HepG2 (cell line): ENCODE measurements around the gene RMI2. TPM values are rescaled to one million over a fixed set of nuclear protein-coding genes. Genes with fewer than 3 reads are reported as not detected.
A peak's percentile ranks its signal among the peaks of the same experiment; 100 is the strongest.

Experiments used
- CREB1 ChIP-seq, 2 experiments: fragments of 450-650 bp in 1 of 2; IDR thresholded peaks; 2 replicates each; pipeline ENCODE4 v1.6.1; 2016 to 2017; ENCODE audit warnings: control low read depth in 1 of 2, mild to moderate bottlenecking in 1 of 2, missing compliant biosample characterization in 1 of 2, missing genetic modification characterization in 1 of 2
- EZH2 ChIP-seq: conservative IDR thresholded peaks from 2 replicates; pipeline ENCODE4 v1.6.1; 2012; ENCODE audit warnings: mild to moderate bottlenecking, low read depth, low read length, moderate library complexity
- HOXA7 ChIP-seq: sonication (generic); formaldehyde crosslinking; IDR thresholded peaks from 2 replicates; pipeline ENCODE4 v1.8.1; 2022; ENCODE audit warnings: mild to moderate bottlenecking, missing genetic modification reagents, moderate library complexity
- NR2C2 ChIP-seq: sonication (generic); formaldehyde crosslinking; IDR thresholded peaks from 2 replicates; pipeline ENCODE4 v1.4.0; 2020; ENCODE audit warnings: missing genetic modification reagents, mild to moderate bottlenecking, moderate library complexity, borderline replicate concordance
- NRL ChIP-seq: sonication (generic); formaldehyde crosslinking; IDR thresholded peaks from 2 replicates; pipeline ENCODE4 v1.5.0; 2020; ENCODE audit warnings: missing genetic modification reagents, mild to moderate bottlenecking, moderate library complexity, borderline replicate concordance
- PAF1 ChIP-seq: IDR thresholded peaks from 2 replicates; pipeline ENCODE4 v1.6.1; 2016; ENCODE audit warnings: missing genetic modification reagents, missing compliant biosample characterization
- PPARG ChIP-seq: conservative IDR thresholded peaks from 2 replicates; pipeline ENCODE4 v1.6.1; 2016; ENCODE audit warnings: missing biosample characterization, missing genetic modification reagents
- ZFP36 ChIP-seq: fragments of 150-350 bp; IDR thresholded peaks from 2 replicates; pipeline ENCODE4 v1.6.1; 2018; ENCODE audit warnings: borderline replicate concordance, low read length, low read depth; ENCODE audit not compliant: partially characterized antibody
- ZFP82 ChIP-seq: sonication (generic); formaldehyde crosslinking; IDR thresholded peaks from 2 replicates; pipeline ENCODE4 v1.5.1; 2020; ENCODE audit warnings: mild to moderate bottlenecking, missing genetic modification reagents, borderline replicate concordance
- ZFY ChIP-seq: sonication (generic); formaldehyde crosslinking; IDR thresholded peaks from 2 replicates; pipeline ENCODE4 v1.4.0; 2020; ENCODE audit warnings: missing genetic modification reagents
- ZNF10 ChIP-seq: sonication (generic); formaldehyde crosslinking; IDR thresholded peaks from 2 replicates; pipeline ENCODE4 v1.4.0; 2020; ENCODE audit warnings: mild to moderate bottlenecking, low read depth, missing genetic modification reagents, borderline replicate concordance
- ZNF17 ChIP-seq: sonication (generic); formaldehyde crosslinking; IDR thresholded peaks from 2 replicates; pipeline ENCODE4 v1.5.0; 2020; ENCODE audit warnings: mild to moderate bottlenecking, missing genetic modification reagents
- ZNF33A ChIP-seq: sonication (generic); formaldehyde crosslinking; IDR thresholded peaks from 2 replicates; pipeline ENCODE4 v1.5.1; 2020; ENCODE audit warnings: missing genetic modification reagents, mild to moderate bottlenecking, moderate library complexity, borderline replicate concordance
- ZNF780A ChIP-seq: sonication (generic); formaldehyde crosslinking; IDR thresholded peaks from 2 replicates; pipeline ENCODE4 v1.8.0; 2022; ENCODE audit warnings: mild to moderate bottlenecking, missing genetic modification reagents, moderate library complexity
- polyA plus RNA-seq, 8 experiments: library from polyadenylated mRNA; depleted of rRNA in 3 of 8; stranded (reverse) in 7 of 8; unstranded in 1 of 8; fragments of >200 nt; fragmentation: Illumina TruSeq in 4 of 8; extraction: Trizol in 4 of 8; gene quantifications; 2 replicates each; pipeline versions ENCODE4 v1.2.1 to v1.2.3, GENCODE V29; 2011 to 2016; ENCODE audit warnings: low read depth in 4 of 8, missing spikeins in 1 of 8, mixed read lengths in 1 of 8; ENCODE audit not compliant: insufficient read depth in 1 of 8
- total RNA-seq, 5 experiments: library from RNA; depleted of rRNA; stranded (reverse); fragments of >200 nt; fragmentation: Illumina TruSeq; extraction: Trizol; gene quantifications; 2 replicates each; pipeline ENCODE4 v1.2.3, GENCODE V29; 2016; ENCODE audit warnings: low read depth in 1 of 5
- TF ChIP-seq, protein P1 (sequence below): IDR thresholded peaks from 2 replicates; pipeline ENCODE4 v1.6.1; 2016
- TF ChIP-seq, protein P2 (sequence below), 2 experiments: sonication (generic) in 1 of 2; formaldehyde crosslinking in 1 of 2; IDR thresholded peaks; 2 replicates each; pipeline versions ENCODE4 v1.4.0 to v1.6.1; 2016 to 2020; ENCODE audit warnings: borderline replicate concordance in 1 of 2, low read depth in 1 of 2, mild to moderate bottlenecking in 1 of 2, missing genetic modification reagents in 1 of 2
- TF ChIP-seq, protein P3 (sequence below): sonication (generic); formaldehyde crosslinking; IDR thresholded peaks from 2 replicates; pipeline ENCODE4 v1.4.0; 2020; ENCODE audit warnings: missing genetic modification reagents, borderline replicate concordance
- TF ChIP-seq, protein P4 (sequence below): sonication (generic); formaldehyde crosslinking; IDR thresholded peaks from 2 replicates; pipeline ENCODE4 v1.4.0; 2020; ENCODE audit warnings: mild to moderate bottlenecking, missing genetic modification reagents

Gene RMI2
- total and polyA plus RNA-seq, 2 of the 13 experiments (the other 11 are each of a cell fraction or from before 2014, with no cell fraction given) = 24.5 to 55.7 TPM

DNA sequence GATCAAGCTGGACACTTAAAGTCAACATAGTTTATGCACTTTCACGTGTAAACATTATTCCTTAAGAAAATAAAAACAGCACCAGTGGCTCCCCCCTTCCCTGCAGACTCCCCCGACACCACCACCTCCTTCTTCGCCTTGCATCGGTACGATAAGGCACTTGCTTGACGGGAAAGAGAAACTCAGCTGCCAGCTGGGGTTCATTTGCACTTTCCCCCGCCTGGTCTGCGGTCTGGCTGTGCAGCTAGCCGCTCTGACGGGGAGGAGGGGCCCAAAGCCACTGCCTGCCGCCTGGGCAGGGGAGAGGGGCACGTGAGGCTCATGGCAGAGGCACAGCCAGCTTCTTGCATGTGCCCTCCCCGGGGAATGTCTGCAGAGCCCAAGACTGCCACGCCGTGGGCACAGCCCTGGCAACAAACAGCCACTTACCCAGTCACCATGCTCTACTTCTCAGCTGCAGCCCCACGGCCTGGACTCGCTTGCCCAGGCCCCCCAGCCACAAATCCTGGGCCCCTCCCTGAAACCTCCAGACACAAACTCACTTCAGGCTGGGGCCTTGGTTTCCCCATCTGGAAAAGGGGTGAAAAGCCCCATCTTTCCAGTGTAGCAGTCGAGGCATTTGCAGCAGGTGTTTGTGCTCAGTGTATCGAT, 47.6 kb upstream of the RMI2 start (continued):
- TF ChIP-seq, protein P1, sequence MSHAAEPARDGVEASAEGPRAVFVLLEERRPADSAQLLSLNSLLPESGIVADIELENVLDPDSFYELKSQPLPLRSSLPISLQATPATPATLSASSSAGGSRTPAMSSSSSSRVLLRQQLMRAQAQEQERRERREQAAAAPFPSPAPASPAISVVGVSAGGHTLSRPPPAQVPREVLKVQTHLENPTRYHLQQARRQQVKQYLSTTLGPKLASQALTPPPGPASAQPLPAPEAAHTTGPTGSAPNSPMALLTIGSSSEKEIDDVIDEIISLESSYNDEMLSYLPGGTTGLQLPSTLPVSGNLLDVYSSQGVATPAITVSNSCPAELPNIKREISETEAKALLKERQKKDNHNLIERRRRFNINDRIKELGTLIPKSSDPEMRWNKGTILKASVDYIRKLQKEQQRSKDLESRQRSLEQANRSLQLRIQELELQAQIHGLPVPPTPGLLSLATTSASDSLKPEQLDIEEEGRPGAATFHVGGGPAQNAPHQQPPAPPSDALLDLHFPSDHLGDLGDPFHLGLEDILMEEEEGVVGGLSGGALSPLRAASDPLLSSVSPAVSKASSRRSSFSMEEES = peak; percentile 74
- TF ChIP-seq ZNF10 (CRISPR knock-in tag) (no peak), ZFP36 (no peak), ZNF33A (CRISPR knock-in tag) (no peak), ZNF780A (CRISPR knock-in tag) (no peak), NRL (peak; percentile 96), CREB1 (IDR thresholded peaks at IDR 0.05) (no peak), CREB1 (CRISPR knock-in tag; IDR thresholded peaks at IDR 0.05) (no peak), HOXA7 (CRISPR knock-in tag) (no peak), PAF1 (CRISPR knock-in tag) (no peak), ZFP82 (CRISPR knock-in tag) (peak; percentile 87; the same call in 1 of the 2 replicates), ZFY (CRISPR knock-in tag) (no peak; the same call in 1 of the 2 replicates), NR2C2 (CRISPR knock-in tag) (no peak), EZH2 (no peak), PPARG (CRISPR knock-in tag) (peak; percentile 39; the same call in 1 of the 2 replicates), ZNF17 (CRISPR knock-in tag) (no peak)
- TF ChIP-seq, protein P2, sequence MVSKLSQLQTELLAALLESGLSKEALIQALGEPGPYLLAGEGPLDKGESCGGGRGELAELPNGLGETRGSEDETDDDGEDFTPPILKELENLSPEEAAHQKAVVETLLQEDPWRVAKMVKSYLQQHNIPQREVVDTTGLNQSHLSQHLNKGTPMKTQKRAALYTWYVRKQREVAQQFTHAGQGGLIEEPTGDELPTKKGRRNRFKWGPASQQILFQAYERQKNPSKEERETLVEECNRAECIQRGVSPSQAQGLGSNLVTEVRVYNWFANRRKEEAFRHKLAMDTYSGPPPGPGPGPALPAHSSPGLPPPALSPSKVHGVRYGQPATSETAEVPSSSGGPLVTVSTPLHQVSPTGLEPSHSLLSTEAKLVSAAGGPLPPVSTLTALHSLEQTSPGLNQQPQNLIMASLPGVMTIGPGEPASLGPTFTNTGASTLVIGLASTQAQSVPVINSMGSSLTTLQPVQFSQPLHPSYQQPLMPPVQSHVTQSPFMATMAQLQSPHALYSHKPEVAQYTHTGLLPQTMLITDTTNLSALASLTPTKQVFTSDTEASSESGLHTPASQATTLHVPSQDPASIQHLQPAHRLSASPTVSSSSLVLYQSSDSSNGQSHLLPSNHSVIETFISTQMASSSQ (IDR thresholded peaks at IDR 0.05; ENCODE audit: low read depth) = peak; percentile 15; the same call in 1 of the 2 replicates
- TF ChIP-seq, protein P2 (CRISPR knock-in tag; IDR thresholded peaks at IDR 0.05; ENCODE audit: borderline replicate concordance) = peak; percentile 56
- TF ChIP-seq, protein P3, sequence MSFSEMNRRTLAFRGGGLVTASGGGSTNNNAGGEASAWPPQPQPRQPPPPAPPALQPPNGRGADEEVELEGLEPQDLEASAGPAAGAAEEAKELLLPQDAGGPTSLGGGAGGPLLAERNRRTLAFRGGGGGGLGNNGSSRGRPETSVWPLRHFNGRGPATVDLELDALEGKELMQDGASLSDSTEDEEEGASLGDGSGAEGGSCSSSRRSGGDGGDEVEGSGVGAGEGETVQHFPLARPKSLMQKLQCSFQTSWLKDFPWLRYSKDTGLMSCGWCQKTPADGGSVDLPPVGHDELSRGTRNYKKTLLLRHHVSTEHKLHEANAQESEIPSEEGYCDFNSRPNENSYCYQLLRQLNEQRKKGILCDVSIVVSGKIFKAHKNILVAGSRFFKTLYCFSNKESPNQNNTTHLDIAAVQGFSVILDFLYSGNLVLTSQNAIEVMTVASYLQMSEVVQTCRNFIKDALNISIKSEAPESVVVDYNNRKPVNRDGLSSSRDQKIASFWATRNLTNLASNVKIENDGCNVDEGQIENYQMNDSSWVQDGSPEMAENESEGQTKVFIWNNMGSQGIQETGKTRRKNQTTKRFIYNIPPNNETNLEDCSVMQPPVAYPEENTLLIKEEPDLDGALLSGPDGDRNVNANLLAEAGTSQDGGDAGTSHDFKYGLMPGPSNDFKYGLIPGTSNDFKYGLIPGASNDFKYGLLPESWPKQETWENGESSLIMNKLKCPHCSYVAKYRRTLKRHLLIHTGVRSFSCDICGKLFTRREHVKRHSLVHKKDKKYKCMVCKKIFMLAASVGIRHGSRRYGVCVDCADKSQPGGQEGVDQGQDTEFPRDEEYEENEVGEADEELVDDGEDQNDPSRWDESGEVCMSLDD (CRISPR knock-in tag) = peak; percentile 84; the same call in 1 of the 2 replicates
- TF ChIP-seq, protein P4, sequence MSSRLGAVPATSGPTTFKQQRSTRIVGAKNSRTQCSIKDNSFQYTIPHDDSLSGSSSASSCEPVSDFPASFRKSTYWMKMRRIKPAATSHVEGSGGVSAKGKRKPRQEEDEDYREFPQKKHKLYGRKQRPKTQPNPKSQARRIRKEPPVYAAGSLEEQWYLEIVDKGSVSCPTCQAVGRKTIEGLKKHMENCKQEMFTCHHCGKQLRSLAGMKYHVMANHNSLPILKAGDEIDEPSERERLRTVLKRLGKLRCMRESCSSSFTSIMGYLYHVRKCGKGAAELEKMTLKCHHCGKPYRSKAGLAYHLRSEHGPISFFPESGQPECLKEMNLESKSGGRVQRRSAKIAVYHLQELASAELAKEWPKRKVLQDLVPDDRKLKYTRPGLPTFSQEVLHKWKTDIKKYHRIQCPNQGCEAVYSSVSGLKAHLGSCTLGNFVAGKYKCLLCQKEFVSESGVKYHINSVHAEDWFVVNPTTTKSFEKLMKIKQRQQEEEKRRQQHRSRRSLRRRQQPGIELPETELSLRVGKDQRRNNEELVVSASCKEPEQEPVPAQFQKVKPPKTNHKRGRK (CRISPR knock-in tag) = no peak
